ENCODE measurements around the gene MPHOSPH8.

DNA sequence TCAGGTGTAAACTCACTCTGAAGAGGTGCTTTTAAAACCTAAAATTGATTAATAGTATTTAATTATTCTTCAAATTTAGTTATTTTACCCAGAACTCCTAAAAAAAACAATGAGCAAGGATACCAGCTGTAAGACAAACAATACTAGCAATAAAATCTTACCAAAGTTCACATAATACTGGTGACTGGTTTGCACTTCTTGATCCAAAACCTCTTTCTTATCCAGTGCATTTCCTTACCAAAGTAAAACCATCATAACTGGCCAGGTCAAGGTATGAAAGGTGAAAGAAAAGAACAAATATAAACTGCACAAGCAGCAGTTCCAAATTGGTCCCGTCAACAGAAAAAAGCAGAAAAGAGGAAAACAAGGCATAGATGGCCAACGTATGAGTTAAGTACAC, 86.6 kb downstream of the MPHOSPH8 start:
- TF ChIP-seq, protein P1, sequence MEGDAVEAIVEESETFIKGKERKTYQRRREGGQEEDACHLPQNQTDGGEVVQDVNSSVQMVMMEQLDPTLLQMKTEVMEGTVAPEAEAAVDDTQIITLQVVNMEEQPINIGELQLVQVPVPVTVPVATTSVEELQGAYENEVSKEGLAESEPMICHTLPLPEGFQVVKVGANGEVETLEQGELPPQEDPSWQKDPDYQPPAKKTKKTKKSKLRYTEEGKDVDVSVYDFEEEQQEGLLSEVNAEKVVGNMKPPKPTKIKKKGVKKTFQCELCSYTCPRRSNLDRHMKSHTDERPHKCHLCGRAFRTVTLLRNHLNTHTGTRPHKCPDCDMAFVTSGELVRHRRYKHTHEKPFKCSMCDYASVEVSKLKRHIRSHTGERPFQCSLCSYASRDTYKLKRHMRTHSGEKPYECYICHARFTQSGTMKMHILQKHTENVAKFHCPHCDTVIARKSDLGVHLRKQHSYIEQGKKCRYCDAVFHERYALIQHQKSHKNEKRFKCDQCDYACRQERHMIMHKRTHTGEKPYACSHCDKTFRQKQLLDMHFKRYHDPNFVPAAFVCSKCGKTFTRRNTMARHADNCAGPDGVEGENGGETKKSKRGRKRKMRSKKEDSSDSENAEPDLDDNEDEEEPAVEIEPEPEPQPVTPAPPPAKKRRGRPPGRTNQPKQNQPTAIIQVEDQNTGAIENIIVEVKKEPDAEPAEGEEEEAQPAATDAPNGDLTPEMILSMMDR (IDR thresholded peaks at IDR 0.05; ENCODE audit: low read depth, low read length, poor library complexity, severe bottlenecking) = no peak
- TF ChIP-seq EZH2phosphoT487 (IDR thresholded peaks at IDR 0.05; ENCODE audit: borderline replicate concordance, low read length) = no peak

Measured in DOHH2 (cell line).